HepG2 (cell line): ENCODE measurements around the gene HES2. TPM values are rescaled to one million over a fixed set of nuclear protein-coding genes. Genes with fewer than 3 reads are reported as not detected.

Experiments used
- BCL6 ChIP-seq: IDR thresholded peaks from 2 replicates; pipeline ENCODE4 v1.6.1; 2016; ENCODE audit warnings: missing genetic modification reagents, missing compliant biosample characterization
- DMAP1 ChIP-seq: IDR thresholded peaks from 2 replicates; pipeline ENCODE4 v1.6.1; 2016
- ELF3 ChIP-seq: IDR thresholded peaks from 2 replicates; pipeline ENCODE4 v1.6.1; 2016; ENCODE audit warnings: missing genetic modification reagents, missing compliant biosample characterization
- EZH2 ChIP-seq: conservative IDR thresholded peaks from 2 replicates; pipeline ENCODE4 v1.6.1; 2012; ENCODE audit warnings: mild to moderate bottlenecking, low read depth, low read length, moderate library complexity
- FOXO4 ChIP-seq: sonication (generic); formaldehyde crosslinking; conservative IDR thresholded peaks from 2 replicates; pipeline ENCODE4 v1.8.1; 2023; ENCODE audit warnings: missing genetic modification reagents
- GATAD2A ChIP-seq: IDR thresholded peaks from 2 replicates; pipeline ENCODE4 v1.6.1; 2016
- HMGXB4 ChIP-seq, 2 experiments: sonication (generic) in 1 of 2; formaldehyde crosslinking in 1 of 2; IDR thresholded peaks; 2 replicates each; pipeline versions ENCODE4 v1.4.0 to v1.6.1; 2018 to 2020; ENCODE audit warnings: missing genetic modification reagents in 2 of 2, borderline replicate concordance in 1 of 2, low read depth in 1 of 2, mild to moderate bottlenecking in 1 of 2, missing biosample characterization in 1 of 2
- HNRNPL ChIP-seq: fragments of 200-400 bp; formaldehyde crosslinking; IDR thresholded peaks from 2 replicates; pipeline ENCODE4 v1.6.1; 2017; ENCODE audit warnings: mild to moderate bottlenecking, low read depth, low read length
- KDM2A ChIP-seq: sonication (generic); formaldehyde crosslinking; IDR thresholded peaks from 2 replicates; pipeline ENCODE4 v1.4.0; 2020; ENCODE audit warnings: low read depth, missing genetic modification reagents, borderline replicate concordance
- MIER2 ChIP-seq: IDR thresholded peaks from 2 replicates; pipeline ENCODE4 v1.6.1; 2016; ENCODE audit warnings: missing biosample characterization, missing genetic modification reagents
- NR2F6 ChIP-seq, 2 experiments: IDR thresholded peaks; 2 replicates each; pipeline ENCODE4 v1.6.1; 2016; ENCODE audit warnings: antibody characterized with exemption in 1 of 2, mild to moderate bottlenecking in 1 of 2
- PCBP1 ChIP-seq: fragments of 200-400 bp; formaldehyde crosslinking; IDR thresholded peaks from 2 replicates; pipeline ENCODE4 v1.6.1; 2017; ENCODE audit warnings: mild to moderate bottlenecking, low read depth, low read length, borderline replicate concordance
- SIX1 ChIP-seq: sonication (generic); formaldehyde crosslinking; IDR thresholded peaks from 2 replicates; pipeline ENCODE4 v1.4.0; 2020; ENCODE audit warnings: missing genetic modification reagents, borderline replicate concordance
- SMC3 ChIP-seq: IDR thresholded peaks from 2 replicates; pipeline ENCODE4 v1.6.1; 2011; ENCODE audit warnings: low read length, improper control_type of control experiment
- SP5 ChIP-seq: IDR thresholded peaks from 2 replicates; pipeline ENCODE4 v1.6.1; 2016; ENCODE audit warnings: low read depth, borderline replicate concordance
- THAP7 ChIP-seq: sonication (generic); formaldehyde crosslinking; IDR thresholded peaks from 2 replicates; pipeline ENCODE4 v1.8.1; 2023; ENCODE audit warnings: mild to moderate bottlenecking, missing genetic modification reagents
- XRCC5 ChIP-seq: fragments of 200-400 bp; formaldehyde crosslinking; optimal IDR thresholded peaks from 2 replicates; pipeline ENCODE3; 2017; ENCODE audit warnings: mild to moderate bottlenecking, low read length
- ZNF432 ChIP-seq: sonication (generic); formaldehyde crosslinking; IDR thresholded peaks from 2 replicates; pipeline ENCODE4 v1.5.0; 2020; ENCODE audit warnings: missing genetic modification reagents, mild to moderate bottlenecking, borderline replicate concordance
- ZNF605 ChIP-seq: sonication (generic); formaldehyde crosslinking; IDR thresholded peaks from 2 replicates; pipeline ENCODE4 v1.8.0; 2022; ENCODE audit warnings: mild to moderate bottlenecking, missing genetic modification reagents
- ZNF687 ChIP-seq: sonication (generic); formaldehyde crosslinking; IDR thresholded peaks from 2 replicates; pipeline ENCODE4 v1.5.1; 2020; ENCODE audit warnings: mild to moderate bottlenecking, missing genetic modification reagents, moderate library complexity
- ZNF777 ChIP-seq: sonication (generic); formaldehyde crosslinking; IDR thresholded peaks from 2 replicates; pipeline ENCODE4 v1.4.0; 2020; ENCODE audit warnings: missing genetic modification reagents
- ZNF792 ChIP-seq: IDR thresholded peaks from 2 replicates; pipeline ENCODE4 v1.6.1; 2016
- polyA plus RNA-seq, 8 experiments: library from polyadenylated mRNA; depleted of rRNA in 3 of 8; stranded (reverse) in 7 of 8; unstranded in 1 of 8; fragments of >200 nt; fragmentation: Illumina TruSeq in 4 of 8; extraction: Trizol in 4 of 8; gene quantifications; 2 replicates each; pipeline versions ENCODE4 v1.2.1 to v1.2.3, GENCODE V29; 2011 to 2016; ENCODE audit warnings: low read depth in 4 of 8, missing spikeins in 1 of 8, mixed read lengths in 1 of 8; ENCODE audit not compliant: insufficient read depth in 1 of 8
- total RNA-seq, 5 experiments: library from RNA; depleted of rRNA; stranded (reverse); fragments of >200 nt; fragmentation: Illumina TruSeq; extraction: Trizol; gene quantifications; 2 replicates each; pipeline ENCODE4 v1.2.3, GENCODE V29; 2016; ENCODE audit warnings: low read depth in 1 of 5

HES2 gene
- total and polyA plus RNA-seq, 2 of the 13 experiments (the other 11 are each of a cell fraction or from before 2014, with no cell fraction given): 0.11 to 0.17 TPM

GRCh38 chr1:6423321-6423999, 3.7 kb upstream of the HES2 start (continued):
- TF ChIP-seq FOXO4 (CRISPR knock-in tag): 0 out of 2 replicates have a peak, but pooled peaks have one; percentile 63
- 0 out of 2 replicates have a peak, but pooled peaks have one; percentile 17 for TF ChIP-seq ZNF687
- TF ChIP-seq HNRNPL: peak; percentile 58; the same call in 1 of the 2 replicates
- TF ChIP-seq BCL6 (CRISPR knock-in tag): peak; percentile 51; the same call in 1 of the 2 replicates
- peak; percentile 54; the same call in 1 of the 2 replicates for TF ChIP-seq KDM2A
- peak; percentile 51 to 52; a peak in 1 of 4 replicates for TF ChIP-seq HMGXB4 (CRISPR knock-in tag; IDR thresholded peaks at IDR 0.05; ENCODE audit: borderline replicate concordance in 1 of 2, low read depth in 1 of 2)
- TF ChIP-seq SP5 (CRISPR knock-in tag): no peak
- no peak for TF ChIP-seq NR2F6 (IDR thresholded peaks at IDR 0.05)
- TF ChIP-seq NR2F6 (CRISPR knock-in tag; IDR thresholded peaks at IDR 0.05): peak; percentile 40; the same call in 1 of the 2 replicates
- peak; percentile 68 for TF ChIP-seq ZNF777
- 0 out of 2 replicates have a peak, but pooled peaks have one; percentile 87 for TF ChIP-seq EZH2
- TF ChIP-seq GATAD2A (CRISPR knock-in tag): peak; percentile 21; the same call in 1 of the 2 replicates
- TF ChIP-seq THAP7: no peak
- TF ChIP-seq SIX1 (CRISPR knock-in tag): no peak
- 0 out of 2 replicates have a peak, but pooled peaks have one; percentile 20 for TF ChIP-seq ZNF605 (CRISPR knock-in tag)
- TF ChIP-seq ZNF792 (CRISPR knock-in tag): 0 out of 2 replicates have a peak, but pooled peaks have one; percentile 40
- peak; percentile 29; the same call in 1 of the 2 replicates for TF ChIP-seq SMC3
- TF ChIP-seq ZNF432 (CRISPR knock-in tag): no peak
- no peak for TF ChIP-seq DMAP1
- TF ChIP-seq XRCC5: peak; percentile 88
- no peak for TF ChIP-seq ELF3 (CRISPR knock-in tag)
- TF ChIP-seq MIER2 (CRISPR knock-in tag): 0 out of 2 replicates have a peak, but pooled peaks have one; percentile 30
- TF ChIP-seq PCBP1: 0 out of 2 replicates have a peak, but pooled peaks have one; percentile 58
